HG02884 (cell line): Measurements from ENCODE around the gene CEACAM16.
"Not testable (repeated sequence)": the region's sequence is repeated elsewhere in the genome, so short reads cannot be mapped to it uniquely, and the experiment has no call there.

Experiments
- ATAC-seq: cut with Tn5 transposase; IDR thresholded peaks from one replicate; pipeline ENCODE4 v1.9.1; 2021; ENCODE audit warnings: mild to moderate bottlenecking, moderate library complexity; ENCODE audit not compliant: unreplicated experiment

Gene CEACAM16, protein sequence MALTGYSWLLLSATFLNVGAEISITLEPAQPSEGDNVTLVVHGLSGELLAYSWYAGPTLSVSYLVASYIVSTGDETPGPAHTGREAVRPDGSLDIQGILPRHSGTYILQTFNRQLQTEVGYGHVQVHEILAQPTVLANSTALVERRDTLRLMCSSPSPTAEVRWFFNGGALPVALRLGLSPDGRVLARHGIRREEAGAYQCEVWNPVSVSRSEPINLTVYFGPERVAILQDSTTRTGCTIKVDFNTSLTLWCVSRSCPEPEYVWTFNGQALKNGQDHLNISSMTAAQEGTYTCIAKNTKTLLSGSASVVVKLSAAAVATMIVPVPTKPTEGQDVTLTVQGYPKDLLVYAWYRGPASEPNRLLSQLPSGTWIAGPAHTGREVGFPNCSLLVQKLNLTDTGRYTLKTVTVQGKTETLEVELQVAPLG

GRCh38 chr19:44698492-44699201 is at the start of gene CEACAM16:
TSS of gene CEACAM16 (plus strand) at chr19:44699151. CDS start at chr19:44701457, 2,306 bp downstream.
- ATAC-seq: no peak

GRCh38 chr19:44649578-44650145 is 49.3 kb upstream of the CEACAM16 start:
- ATAC-seq: no peak

- ATAC-seq: no peak
Observed at GRCh38 chr19:44653343-44653742, 45.6 kb upstream of the CEACAM16 start.

GRCh38 chr19:44653977-44654774 is 44.8 kb upstream of the CEACAM16 start:
- ATAC-seq: peak; percentile 84

DNA sequence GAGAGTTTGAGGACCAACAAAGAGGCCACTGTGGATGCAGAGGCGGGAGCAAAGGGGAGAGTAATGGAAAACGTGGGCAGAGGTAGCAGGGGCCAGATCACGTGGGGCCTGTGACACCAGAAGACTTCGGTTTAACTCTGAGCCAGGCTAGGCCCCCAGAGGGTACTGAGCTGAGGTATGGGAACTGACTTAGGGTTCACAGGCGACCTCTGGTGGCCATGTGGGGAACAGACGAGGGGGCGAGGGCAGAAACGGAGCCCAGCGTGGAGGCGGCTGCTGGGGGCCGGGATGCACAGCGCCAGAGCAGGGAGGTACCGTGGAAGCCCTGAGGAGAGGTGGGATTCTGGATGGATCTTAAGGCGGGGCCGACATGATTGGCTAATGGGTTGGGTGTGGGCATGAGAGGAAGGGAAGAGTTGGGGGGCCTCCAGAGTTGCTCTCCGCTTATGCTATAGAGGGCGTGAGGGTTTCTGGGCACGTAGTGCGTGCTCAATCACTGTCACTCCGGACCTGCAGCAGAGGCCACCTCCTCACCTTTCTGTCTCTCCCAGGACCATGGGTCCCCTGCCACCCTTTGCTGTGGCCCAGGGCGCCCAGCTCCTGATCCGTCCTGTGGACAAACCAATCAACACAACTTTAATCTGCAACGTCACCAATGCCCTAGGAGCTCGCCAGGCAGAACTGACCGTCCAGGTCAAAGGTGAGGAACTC is 41.6 kb upstream of the CEACAM16 start:
- no peak for ATAC-seq

DNA sequence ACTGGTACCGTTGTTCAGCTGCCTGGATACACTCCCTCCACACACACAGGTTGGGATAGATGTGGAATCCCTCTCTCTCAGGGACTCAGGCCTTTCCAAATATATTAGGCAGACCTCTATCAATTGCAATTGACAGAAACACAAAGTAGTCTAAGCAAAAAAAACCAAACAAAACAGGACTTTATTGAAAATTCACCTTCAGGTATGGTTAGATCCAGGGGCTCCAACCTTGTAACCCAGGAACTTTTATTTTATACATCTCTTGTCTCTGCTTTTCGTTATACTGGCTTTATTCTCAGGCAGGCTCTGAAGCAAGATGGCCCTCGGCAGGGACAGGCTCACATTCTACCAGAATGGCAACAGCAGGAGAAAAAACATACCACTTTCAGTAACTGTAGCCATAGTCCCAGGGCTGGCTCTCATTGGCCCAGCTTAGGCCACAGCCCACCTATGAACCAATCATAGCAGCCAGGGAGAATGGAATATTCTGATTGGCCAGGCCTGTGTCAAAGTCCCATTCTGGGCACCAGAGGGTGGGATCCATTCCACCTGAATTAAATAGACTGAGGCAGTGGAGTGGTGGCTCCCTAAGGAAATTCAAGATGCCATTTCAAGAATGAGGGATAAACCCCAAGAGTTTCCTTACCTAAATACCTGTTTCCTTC is 40.8 kb upstream of the CEACAM16 start:
- no peak for ATAC-seq

DNA sequence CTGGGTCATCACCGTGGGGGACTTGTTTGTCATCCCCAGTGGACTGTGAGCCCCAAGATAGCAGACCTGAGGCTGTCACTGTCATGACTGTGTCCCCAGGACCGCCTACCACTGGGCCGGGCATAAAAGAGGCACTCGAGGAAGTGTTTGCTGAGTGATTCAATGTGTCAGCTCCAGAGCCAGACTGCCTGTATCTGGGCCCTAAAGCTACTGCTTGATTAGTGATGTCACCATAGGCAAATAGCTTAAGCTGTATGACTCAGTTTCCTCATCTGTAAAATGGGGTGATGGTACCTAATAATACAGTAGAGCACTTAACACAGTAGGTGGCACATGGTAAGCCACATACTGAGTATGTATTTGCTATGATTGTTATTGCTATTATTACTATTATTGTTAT is 38.9 kb upstream of the CEACAM16 start:
- no peak for ATAC-seq

- ATAC-seq: no peak
Observed at GRCh38 chr19:44661205-44661604, 37.7 kb upstream of the CEACAM16 start.

GRCh38 chr19:44661904-44662303 is 37.0 kb upstream of the CEACAM16 start:
- no peak for ATAC-seq

DNA sequence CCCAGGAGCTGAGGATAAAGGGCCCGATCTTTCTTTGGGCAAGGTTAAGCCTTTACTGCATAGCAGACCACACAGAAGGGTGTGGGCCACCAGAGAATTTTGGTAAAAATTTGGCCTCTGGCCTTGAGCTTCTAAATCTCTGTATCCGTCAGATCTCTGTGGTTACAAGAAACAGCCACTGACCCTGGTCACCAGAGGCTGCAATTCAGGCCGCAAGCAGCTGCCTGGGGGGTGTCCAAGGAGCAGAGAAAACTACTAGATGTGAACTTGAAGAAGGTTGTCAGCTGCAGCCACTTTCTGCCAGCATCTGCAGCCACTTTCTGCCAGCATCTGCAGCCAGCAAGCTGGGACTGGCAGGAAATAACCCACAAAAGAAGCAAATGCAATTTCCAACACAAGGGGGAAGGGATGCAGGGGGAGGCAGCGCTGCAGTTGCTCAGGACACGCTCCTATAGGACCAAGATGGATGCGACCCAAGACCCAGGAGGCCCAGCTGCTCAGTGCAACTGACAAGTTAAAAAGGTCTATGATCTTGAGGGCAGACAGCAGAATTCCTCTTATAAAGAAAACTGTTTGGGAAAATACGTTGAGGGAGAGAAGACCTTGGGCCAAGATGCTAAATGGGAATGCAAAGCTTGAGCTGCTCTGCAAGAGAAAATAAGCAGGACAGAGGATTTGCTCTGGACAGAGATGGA is 36.1 kb upstream of the CEACAM16 start:
- ATAC-seq: no peak

DNA sequence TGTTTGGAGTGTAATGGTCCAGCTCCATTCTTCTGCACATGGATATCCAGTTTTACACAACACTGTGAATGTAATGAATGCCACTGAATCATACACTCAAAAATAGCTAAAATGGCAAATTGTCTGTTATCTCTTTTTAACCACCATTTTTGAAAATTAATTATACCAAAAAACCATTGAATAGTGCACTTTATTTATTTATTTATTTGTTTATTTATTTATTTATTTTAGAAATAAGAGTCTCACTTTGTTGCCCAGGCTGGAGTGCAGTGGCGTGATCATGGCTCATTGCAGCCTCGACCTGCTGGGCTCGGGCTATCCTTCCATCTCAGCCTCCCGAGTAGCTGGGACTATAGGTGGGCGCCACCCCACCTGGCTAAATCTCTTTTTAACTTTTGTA is 35.0 kb upstream of the CEACAM16 start:
- ATAC-seq: no peak

DNA sequence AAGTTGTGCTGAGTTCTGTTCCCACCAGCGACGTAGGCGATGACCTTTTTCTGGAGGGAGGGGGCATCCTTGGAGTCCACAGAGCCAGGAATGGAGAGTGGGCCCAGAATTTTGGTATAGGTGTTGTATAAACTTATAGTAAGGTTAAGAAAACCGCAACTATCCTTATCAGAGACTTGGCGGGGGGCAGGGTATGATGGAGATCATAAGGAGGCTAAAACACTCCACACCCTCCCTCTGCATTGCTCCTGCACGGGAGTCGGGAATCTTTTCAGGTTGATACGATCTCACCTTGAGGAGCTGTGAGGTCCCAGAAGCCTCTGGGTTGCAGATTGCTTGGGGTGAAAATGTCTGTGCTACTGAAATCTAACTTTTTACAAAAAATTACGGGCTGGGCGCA is 34.0 kb upstream of the CEACAM16 start:
- ATAC-seq: no peak

DNA sequence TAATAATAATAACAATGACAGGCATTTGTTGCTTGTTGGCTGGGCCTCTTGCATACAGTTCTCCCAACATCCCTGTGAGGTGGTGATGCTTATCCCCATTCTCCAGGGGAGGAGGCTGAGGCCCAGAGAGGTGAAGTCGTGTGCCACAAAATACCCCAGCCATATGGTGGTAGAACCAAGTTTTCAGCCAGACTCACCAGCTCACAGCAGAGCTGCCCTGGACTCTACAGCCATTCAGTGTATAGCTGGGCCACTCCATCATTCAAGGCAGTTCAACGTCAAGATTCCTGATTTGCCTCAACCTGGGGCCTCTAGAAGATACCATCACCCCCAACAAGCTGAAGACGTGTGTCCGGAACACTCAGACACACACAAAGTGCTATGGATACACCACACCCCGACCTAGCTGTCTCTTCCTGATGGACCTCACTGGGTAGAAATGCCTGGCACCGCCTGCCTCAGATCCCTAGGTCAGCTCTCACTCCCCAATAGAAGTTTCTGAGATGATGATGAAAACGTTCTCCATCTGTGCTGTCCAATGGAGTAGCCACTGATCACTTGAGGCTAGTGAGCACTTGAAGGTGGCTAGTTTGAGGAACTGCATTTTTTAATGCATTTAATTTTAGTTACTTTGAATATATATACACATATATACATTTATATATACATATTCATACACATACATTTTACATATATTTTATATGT is 31.9 kb upstream of the CEACAM16 start:
- ATAC-seq: no peak

- no peak for ATAC-seq
Observed at GRCh38 chr19:44668985-44669764, 29.8 kb upstream of the CEACAM16 start.

DNA sequence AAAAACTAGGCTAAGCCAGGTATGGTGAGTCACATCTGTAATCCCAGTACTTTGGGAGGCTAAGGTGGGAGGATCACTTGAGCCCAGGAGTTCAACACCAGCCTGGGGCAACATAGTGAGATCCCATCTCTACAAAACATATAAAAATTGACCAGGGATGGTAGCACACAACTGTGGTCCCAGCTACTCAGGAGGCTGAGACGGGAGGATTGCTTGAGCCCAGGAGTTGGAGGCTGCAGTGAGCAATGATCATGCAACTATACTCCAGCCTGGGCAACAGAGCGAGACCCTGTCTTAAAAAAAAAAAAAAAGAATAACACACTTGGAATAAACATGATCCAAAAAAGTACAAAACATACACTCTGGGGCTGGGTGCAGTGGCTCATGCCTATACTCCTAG is 28.9 kb upstream of the CEACAM16 start:
- not testable (repeated sequence) for ATAC-seq

- no peak for ATAC-seq
Observed at GRCh38 chr19:44671400-44671799, 27.6 kb upstream of the CEACAM16 start, which contains the start of gene CEACAM19. TSS of gene CEACAM19 (plus strand) at chr19:44671482. CDS start at chr19:44671932, 450 bp downstream.

GRCh38 chr19:44672226-44672625 is 26.7 kb upstream of the CEACAM16 start:
- ATAC-seq: no peak

- no peak for ATAC-seq
Observed at GRCh38 chr19:44673510-44673909, 25.4 kb upstream of the CEACAM16 start.
